GM19467 (cell line): ENCODE data around the gene PLD3.
A peak's percentile ranks its signal among the peaks of the same experiment; 100 is the strongest.

Experiments
- ATAC-seq: cut with Tn5 transposase; IDR thresholded peaks from one replicate; pipeline ENCODE4 v1.9.1; 2021; ENCODE audit warnings: mild to moderate bottlenecking, moderate library complexity; ENCODE audit not compliant: unreplicated experiment

The PLD3 gene

DNA sequence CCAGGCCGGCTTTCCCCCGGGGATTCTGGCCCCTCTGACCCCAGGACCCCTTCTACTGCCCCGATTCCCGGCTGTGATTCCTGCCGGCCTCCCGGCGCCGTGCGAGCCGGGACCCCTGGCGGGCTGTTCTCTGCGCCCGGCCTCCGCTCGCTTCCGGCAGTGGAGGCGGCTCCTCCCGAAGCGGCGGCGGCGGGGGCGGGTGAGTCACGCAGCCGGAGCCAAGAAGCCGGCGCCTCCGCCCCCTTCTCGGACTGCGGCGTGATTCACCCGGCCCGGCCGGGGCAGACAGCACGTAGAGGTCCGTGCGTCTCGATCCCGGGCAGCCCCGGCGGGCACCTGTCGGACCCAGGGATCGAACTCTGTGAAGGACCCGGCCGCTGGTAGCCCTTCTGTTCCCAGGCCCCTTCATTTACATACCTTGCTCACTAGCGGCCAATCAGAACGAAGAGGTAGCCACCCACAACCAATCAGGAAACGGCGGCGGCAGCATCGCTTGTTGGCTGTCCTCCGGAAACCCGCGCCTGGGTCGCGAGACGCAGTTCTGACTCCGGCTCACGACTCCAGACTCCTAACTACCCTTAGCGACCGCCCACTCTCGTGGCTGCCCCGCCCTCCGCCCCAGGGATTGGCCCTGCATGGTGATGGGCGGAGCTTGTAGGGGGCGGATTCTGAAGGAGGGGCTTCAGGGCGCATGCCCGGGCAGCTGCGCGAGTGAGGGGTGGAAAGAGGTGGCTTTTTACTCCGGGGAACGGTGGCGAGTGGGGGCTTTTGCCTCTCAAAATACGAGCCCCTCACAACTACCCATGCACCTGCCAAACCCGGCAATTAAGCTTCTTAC is 77.2 kb downstream of the PLD3 start, which contains the start of gene SERTAD1:
Gene SERTAD1 (minus strand): TSS at position 543 of the 838 bp plus-strand sequence. CDS start 2,446 bp downstream, outside the sequence.
- peak; percentile 85 for ATAC-seq
